WTC11 (cell line): ENCODE results near the gene SCFD1. TPM values are rescaled to one million over a fixed set of nuclear protein-coding genes. Genes with fewer than 3 reads are reported as not detected.
A peak's percentile ranks its signal among the peaks of the same experiment; 100 is the strongest.

Experiments
- ATAC-seq: fragments of 200-7000 bp; cut with Tn5 transposase; 2 replicates; pipeline ENCODE4 v1.10.0; 2021; ENCODE audit warnings: mild to moderate bottlenecking, moderate library complexity
- CTCF ChIA-PET: fragments of 300-600 bp; sonication (Branson Sonifier 250); formaldehyde crosslinking; loops from one replicate; lab custom pipeline; 2021; ENCODE audit warnings: antibody characterized with exemption; lab: Charles Lee
- POLR2A ChIA-PET: fragments of 350-600 bp; sonication (Branson Sonifier 250); formaldehyde crosslinking; loops from one replicate; lab custom pipeline; 2021; ENCODE audit warnings: antibody characterized with exemption; lab: Charles Lee
- DNase-seq: peaks from one replicate; pipeline ENCODE4 v3.0.0; 2021; ENCODE audit warnings: low spot score
- H3K27ac Mint-ChIP-seq: 2 replicates; pipeline ENCODE4 v1.8.0; 2021; ENCODE audit warnings: mixed read lengths
- H3K27me3 Mint-ChIP-seq: 2 replicates; pipeline ENCODE4 v1.8.0; 2021; ENCODE audit warnings: low read depth, mild to moderate bottlenecking, moderate library complexity, mixed read lengths
- H3K36me3 Mint-ChIP-seq: 2 replicates; pipeline ENCODE4 v1.8.0; 2021; ENCODE audit warnings: mixed read lengths
- H3K4me1 Mint-ChIP-seq: 2 replicates; pipeline ENCODE4 v1.8.0; 2022; ENCODE audit warnings: mixed read lengths
- H3K4me3 Mint-ChIP-seq: 2 replicates; pipeline ENCODE4 v1.8.0; 2021; ENCODE audit warnings: mild to moderate bottlenecking, moderate library complexity, mixed read lengths
- H3K9me3 Mint-ChIP-seq: 2 replicates; pipeline ENCODE4 v1.8.0; 2021; ENCODE audit warnings: mixed read lengths
- RELA ChIP-seq: sonication (generic); formaldehyde crosslinking; IDR thresholded peaks from 2 replicates; pipeline ENCODE4 v1.8.1; 2022; ENCODE audit warnings: missing genetic modification reagents, mild to moderate bottlenecking, borderline replicate concordance
- SP1 ChIP-seq: sonication (generic); formaldehyde crosslinking; conservative IDR thresholded peaks from 2 replicates; pipeline ENCODE4 v1.8.1; 2022; ENCODE audit warnings: missing genetic modification reagents
- TCF7 ChIP-seq: sonication (generic); formaldehyde crosslinking; IDR thresholded peaks from 2 replicates; pipeline ENCODE4 v1.8.0; 2022; ENCODE audit warnings: mild to moderate bottlenecking, low read depth, missing genetic modification reagents, moderate library complexity
- ZNF219 ChIP-seq: sonication (generic); formaldehyde crosslinking; IDR thresholded peaks from 2 replicates; pipeline ENCODE4 v1.8.0; 2023; ENCODE audit warnings: missing genetic modification reagents, mild to moderate bottlenecking, borderline replicate concordance
- ZNF232 ChIP-seq: sonication (generic); formaldehyde crosslinking; IDR thresholded peaks from 2 replicates; pipeline ENCODE4 v1.8.0; 2022; ENCODE audit warnings: mild to moderate bottlenecking, missing genetic modification reagents
- total RNA-seq: library from RNA; stranded (reverse); gene quantifications from 3 replicates; pipeline ENCODE4 v1.2.3, GENCODE V29; 2021
- TF ChIP-seq, protein P1 (sequence below): fragments of 250-450 bp; sonication (Bioruptor Pico); IDR thresholded peaks from 2 replicates; pipeline ENCODE4 v2.1.2; 2022; ENCODE audit warnings: mild to moderate bottlenecking, moderate library complexity
- TF ChIP-seq, protein P2 (sequence below): sonication (generic); formaldehyde crosslinking; IDR thresholded peaks from 2 replicates; pipeline ENCODE4 v1.8.0; 2022; ENCODE audit warnings: missing genetic modification reagents
- TF ChIP-seq, protein P3 (sequence below): fragments of 200-600 bp; IDR thresholded peaks from 2 replicates; pipeline ENCODE4 v1.8.0; 2022; ENCODE audit warnings: antibody characterized with exemption
- TF ChIP-seq, protein P4 (sequence below): sonication (generic); formaldehyde crosslinking; IDR thresholded peaks from 2 replicates; pipeline ENCODE4 v1.8.1; 2023; ENCODE audit warnings: mild to moderate bottlenecking, missing genetic modification reagents
- TF ChIP-seq, protein P5 (sequence below): sonication (generic); formaldehyde crosslinking; IDR thresholded peaks from 2 replicates; pipeline ENCODE4 v1.8.0; 2023; ENCODE audit warnings: missing genetic modification reagents, mild to moderate bottlenecking, borderline replicate concordance
- TF ChIP-seq, protein P6 (sequence below): fragments of 250-450 bp; sonication (Bioruptor Pico); conservative IDR thresholded peaks from 2 replicates; pipeline ENCODE4 v1.9.0; 2021; ENCODE audit warnings: mild to moderate bottlenecking
- TF ChIP-seq, protein P7 (sequence below): sonication (generic); formaldehyde crosslinking; IDR thresholded peaks from 2 replicates; pipeline ENCODE4 v1.8.1; 2022; ENCODE audit warnings: mild to moderate bottlenecking, moderate library complexity, missing genetic modification reagents

The SCFD1 gene
- total RNA-seq, 1 experiment from 2014 or later, result 77.5 TPM

DNA sequence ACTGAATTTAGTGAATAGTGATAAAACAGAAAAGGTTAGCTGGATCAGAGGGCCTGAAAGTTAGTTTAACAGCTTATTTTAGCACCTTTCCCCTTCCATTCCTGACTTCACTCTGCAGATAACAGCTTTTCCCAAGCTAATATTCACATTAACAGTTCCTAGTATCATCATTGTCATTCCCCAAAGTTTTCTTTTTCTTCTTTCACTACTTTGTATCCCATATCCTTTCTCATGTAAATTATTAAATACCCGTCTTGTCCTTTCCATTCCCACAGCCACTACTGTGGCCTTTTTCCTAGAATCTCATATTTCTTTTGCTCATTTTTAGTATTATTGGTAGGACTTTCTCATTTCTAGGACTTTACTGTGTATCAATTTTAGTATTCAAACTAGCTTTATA lies 70.5 kb downstream of the SCFD1 start:
- Mint-ChIP-seq H3K4me1 (peaks cover 27% of the 10 kb centered on the region), H3K27me3 (no peaks in the 10 kb centered on the region), H3K36me3 (peaks cover 3% of the 10 kb centered on the region; the same call in 1 of the 2 replicates), H3K27ac (peak overlapping the region; percentile 60), H3K9me3 (no peaks in the 10 kb centered on the region), H3K4me3 (peak overlapping the region; percentile 16)
- TF ChIP-seq, protein P1, sequence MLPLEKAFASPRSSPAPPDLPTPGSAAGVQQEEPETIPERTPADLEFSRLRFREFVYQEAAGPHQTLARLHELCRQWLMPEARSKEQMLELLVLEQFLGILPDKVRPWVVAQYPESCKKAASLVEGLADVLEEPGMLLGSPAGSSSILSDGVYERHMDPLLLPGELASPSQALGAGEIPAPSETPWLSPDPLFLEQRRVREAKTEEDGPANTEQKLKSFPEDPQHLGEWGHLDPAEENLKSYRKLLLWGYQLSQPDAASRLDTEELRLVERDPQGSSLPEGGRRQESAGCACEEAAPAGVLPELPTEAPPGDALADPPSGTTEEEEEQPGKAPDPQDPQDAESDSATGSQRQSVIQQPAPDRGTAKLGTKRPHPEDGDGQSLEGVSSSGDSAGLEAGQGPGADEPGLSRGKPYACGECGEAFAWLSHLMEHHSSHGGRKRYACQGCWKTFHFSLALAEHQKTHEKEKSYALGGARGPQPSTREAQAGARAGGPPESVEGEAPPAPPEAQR, result no peak
- TF ChIP-seq SP1 (CRISPR knock-in tag), result no peak
- TF ChIP-seq, protein P2, sequence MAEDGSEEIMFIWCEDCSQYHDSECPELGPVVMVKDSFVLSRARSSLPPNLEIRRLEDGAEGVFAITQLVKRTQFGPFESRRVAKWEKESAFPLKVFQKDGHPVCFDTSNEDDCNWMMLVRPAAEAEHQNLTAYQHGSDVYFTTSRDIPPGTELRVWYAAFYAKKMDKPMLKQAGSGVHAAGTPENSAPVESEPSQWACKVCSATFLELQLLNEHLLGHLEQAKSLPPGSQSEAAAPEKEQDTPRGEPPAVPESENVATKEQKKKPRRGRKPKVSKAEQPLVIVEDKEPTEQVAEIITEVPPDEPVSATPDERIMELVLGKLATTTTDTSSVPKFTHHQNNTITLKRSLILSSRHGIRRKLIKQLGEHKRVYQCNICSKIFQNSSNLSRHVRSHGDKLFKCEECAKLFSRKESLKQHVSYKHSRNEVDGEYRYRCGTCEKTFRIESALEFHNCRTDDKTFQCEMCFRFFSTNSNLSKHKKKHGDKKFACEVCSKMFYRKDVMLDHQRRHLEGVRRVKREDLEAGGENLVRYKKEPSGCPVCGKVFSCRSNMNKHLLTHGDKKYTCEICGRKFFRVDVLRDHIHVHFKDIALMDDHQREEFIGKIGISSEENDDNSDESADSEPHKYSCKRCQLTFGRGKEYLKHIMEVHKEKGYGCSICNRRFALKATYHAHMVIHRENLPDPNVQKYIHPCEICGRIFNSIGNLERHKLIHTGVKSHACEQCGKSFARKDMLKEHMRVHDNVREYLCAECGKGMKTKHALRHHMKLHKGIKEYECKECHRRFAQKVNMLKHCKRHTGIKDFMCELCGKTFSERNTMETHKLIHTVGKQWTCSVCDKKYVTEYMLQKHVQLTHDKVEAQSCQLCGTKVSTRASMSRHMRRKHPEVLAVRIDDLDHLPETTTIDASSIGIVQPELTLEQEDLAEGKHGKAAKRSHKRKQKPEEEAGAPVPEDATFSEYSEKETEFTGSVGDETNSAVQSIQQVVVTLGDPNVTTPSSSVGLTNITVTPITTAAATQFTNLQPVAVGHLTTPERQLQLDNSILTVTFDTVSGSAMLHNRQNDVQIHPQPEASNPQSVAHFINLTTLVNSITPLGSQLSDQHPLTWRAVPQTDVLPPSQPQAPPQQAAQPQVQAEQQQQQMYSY (CRISPR knock-in tag), result no peak
- TF ChIP-seq ZNF232, result no peak
- TF ChIP-seq, protein P3, sequence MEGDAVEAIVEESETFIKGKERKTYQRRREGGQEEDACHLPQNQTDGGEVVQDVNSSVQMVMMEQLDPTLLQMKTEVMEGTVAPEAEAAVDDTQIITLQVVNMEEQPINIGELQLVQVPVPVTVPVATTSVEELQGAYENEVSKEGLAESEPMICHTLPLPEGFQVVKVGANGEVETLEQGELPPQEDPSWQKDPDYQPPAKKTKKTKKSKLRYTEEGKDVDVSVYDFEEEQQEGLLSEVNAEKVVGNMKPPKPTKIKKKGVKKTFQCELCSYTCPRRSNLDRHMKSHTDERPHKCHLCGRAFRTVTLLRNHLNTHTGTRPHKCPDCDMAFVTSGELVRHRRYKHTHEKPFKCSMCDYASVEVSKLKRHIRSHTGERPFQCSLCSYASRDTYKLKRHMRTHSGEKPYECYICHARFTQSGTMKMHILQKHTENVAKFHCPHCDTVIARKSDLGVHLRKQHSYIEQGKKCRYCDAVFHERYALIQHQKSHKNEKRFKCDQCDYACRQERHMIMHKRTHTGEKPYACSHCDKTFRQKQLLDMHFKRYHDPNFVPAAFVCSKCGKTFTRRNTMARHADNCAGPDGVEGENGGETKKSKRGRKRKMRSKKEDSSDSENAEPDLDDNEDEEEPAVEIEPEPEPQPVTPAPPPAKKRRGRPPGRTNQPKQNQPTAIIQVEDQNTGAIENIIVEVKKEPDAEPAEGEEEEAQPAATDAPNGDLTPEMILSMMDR, result no peak
- TF ChIP-seq RELA, result no peak
- ATAC-seq, result no peak
- POLR2A ChIA-PET, result no interaction called here
- CTCF ChIA-PET, result interaction anchor here (1.0 kb wide), 1 partner anchor 35 kb away, joined by 3 read pairs; no protein-coding TSS in a partner anchor
- DNase-seq, result no peak

DNA sequence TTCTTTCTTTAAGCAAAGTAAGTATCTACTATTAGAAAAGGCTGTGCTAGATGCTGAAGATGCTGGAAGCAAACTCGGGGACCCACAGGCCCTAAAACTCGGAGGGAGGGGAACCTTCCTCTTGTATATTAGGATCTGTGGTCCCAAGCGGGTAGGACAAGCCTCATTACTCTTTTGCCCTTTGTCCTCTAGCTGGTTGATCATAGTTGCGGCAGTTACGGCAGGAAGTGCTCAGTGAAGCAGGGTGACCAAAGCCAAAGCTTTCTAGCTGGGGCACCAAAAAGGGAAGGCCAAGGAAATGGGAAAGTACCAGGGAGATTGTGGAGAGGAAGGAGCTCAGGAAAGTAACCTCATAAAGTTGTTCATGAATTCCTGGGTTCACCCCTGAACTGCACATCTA lies 76.3 kb downstream of the SCFD1 start:
- no peak for TF ChIP-seq ZNF219
- TF ChIP-seq, protein P4, sequence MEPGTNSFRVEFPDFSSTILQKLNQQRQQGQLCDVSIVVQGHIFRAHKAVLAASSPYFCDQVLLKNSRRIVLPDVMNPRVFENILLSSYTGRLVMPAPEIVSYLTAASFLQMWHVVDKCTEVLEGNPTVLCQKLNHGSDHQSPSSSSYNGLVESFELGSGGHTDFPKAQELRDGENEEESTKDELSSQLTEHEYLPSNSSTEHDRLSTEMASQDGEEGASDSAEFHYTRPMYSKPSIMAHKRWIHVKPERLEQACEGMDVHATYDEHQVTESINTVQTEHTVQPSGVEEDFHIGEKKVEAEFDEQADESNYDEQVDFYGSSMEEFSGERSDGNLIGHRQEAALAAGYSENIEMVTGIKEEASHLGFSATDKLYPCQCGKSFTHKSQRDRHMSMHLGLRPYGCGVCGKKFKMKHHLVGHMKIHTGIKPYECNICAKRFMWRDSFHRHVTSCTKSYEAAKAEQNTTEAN, result no peak
- peaks cover 23% of the 10 kb centered on the region for H3K36me3 Mint-ChIP-seq
- H3K4me3 Mint-ChIP-seq, result no peak overlapping the region
- no peaks in the 10 kb centered on the region for H3K27me3 Mint-ChIP-seq
- peaks cover under 1% of the 10 kb centered on the region for H3K4me1 Mint-ChIP-seq
- ChIA-PET CTCF (no interaction called here), POLR2A (interaction anchor here (0.5 kb wide), 1 partner anchor 10 kb away, joined by 3 read pairs; no protein-coding TSS in a partner anchor)
- no peak for ATAC-seq
- H3K27ac Mint-ChIP-seq, result no peak overlapping the region
- DNase-seq, result no peak
- H3K9me3 Mint-ChIP-seq, result no peaks in the 10 kb centered on the region

DNA sequence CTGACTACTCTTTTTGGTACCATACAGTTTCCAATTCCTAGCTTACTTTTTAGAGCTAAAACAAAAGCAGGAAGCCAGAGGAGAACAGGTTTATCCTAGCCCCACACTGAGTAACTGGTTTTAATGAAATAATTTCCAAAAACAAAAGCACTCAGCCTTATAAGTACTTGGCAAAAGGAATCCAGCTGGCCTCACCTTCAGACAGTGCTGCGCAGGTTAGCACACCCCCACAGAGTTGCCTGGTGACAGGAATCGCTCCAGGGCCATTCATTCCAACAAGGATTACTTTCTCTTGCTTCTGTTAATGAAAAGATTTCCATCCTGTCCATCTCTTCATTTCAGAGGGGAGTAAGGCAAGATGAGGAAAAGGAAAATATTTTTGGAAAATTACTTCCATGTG lies 84.6 kb downstream of the SCFD1 start:
- no peaks in the 10 kb centered on the region for H3K4me1 Mint-ChIP-seq
- POLR2A ChIA-PET, result no interaction called here
- H3K27ac Mint-ChIP-seq, result no peak overlapping the region
- CTCF ChIA-PET, result interaction anchor here (0.6 kb wide), 1 partner anchor 49 kb away, joined by 3 read pairs; no protein-coding TSS in a partner anchor
- TF ChIP-seq, protein P5, sequence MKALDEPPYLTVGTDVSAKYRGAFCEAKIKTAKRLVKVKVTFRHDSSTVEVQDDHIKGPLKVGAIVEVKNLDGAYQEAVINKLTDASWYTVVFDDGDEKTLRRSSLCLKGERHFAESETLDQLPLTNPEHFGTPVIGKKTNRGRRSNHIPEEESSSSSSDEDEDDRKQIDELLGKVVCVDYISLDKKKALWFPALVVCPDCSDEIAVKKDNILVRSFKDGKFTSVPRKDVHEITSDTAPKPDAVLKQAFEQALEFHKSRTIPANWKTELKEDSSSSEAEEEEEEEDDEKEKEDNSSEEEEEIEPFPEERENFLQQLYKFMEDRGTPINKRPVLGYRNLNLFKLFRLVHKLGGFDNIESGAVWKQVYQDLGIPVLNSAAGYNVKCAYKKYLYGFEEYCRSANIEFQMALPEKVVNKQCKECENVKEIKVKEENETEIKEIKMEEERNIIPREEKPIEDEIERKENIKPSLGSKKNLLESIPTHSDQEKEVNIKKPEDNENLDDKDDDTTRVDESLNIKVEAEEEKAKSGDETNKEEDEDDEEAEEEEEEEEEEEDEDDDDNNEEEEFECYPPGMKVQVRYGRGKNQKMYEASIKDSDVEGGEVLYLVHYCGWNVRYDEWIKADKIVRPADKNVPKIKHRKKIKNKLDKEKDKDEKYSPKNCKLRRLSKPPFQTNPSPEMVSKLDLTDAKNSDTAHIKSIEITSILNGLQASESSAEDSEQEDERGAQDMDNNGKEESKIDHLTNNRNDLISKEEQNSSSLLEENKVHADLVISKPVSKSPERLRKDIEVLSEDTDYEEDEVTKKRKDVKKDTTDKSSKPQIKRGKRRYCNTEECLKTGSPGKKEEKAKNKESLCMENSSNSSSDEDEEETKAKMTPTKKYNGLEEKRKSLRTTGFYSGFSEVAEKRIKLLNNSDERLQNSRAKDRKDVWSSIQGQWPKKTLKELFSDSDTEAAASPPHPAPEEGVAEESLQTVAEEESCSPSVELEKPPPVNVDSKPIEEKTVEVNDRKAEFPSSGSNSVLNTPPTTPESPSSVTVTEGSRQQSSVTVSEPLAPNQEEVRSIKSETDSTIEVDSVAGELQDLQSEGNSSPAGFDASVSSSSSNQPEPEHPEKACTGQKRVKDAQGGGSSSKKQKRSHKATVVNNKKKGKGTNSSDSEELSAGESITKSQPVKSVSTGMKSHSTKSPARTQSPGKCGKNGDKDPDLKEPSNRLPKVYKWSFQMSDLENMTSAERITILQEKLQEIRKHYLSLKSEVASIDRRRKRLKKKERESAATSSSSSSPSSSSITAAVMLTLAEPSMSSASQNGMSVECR (CRISPR knock-in tag), result no peak
- TF ChIP-seq, protein P6, sequence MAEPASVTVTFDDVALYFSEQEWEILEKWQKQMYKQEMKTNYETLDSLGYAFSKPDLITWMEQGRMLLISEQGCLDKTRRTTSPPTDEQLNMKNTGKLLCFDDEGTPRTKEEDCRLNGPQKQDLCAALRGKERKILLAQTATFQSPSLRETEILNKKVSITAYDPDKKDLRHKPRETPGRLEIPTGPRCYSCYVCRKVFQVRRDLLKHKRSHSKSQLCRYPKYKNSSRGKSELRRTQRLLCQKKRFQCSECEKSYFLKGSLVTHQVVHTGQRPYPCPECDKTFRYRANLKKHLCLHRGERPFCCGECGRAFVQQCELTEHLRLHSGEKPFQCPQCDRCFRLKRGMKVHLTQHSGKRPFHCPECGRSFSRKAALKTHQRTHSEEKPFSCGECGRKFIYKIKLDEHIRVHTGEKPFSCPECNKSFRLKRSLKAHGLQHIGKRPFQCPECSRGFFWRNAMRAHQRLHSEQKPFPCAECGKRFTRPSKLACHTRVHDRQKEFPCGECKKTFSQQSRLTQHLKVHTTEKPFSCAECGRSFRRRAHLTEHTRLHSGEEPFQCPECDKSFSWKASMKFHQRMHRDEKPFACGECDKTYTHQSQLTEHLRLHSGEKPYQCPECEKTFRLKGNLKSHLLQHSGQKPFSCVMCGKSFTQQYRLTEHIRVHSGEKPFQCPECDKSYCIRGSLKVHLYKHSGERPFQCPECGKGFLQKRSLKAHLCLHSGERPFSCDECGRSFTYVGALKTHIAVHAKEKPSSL (CRISPR knock-in tag), result no peak
- TF ChIP-seq, protein P7, sequence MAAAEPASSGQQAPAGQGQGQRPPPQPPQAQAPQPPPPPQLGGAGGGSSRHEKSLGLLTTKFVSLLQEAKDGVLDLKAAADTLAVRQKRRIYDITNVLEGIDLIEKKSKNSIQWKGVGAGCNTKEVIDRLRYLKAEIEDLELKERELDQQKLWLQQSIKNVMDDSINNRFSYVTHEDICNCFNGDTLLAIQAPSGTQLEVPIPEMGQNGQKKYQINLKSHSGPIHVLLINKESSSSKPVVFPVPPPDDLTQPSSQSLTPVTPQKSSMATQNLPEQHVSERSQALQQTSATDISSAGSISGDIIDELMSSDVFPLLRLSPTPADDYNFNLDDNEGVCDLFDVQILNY (CRISPR knock-in tag), result no peak
- no peak for TF ChIP-seq TCF7
- TF ChIP-seq, all 79 proteins: peak for 0
- ATAC-seq (no peak), DNase-seq (no peak)
- no peaks in the 10 kb centered on the region for H3K27me3 Mint-ChIP-seq
- H3K36me3 Mint-ChIP-seq, result peaks cover 6% of the 10 kb centered on the region
- no peaks in the 10 kb centered on the region for H3K9me3 Mint-ChIP-seq
- no peak overlapping the region for H3K4me3 Mint-ChIP-seq
